ENCODE data around the gene CPSF3.
"Not testable (repeated sequence)": the region's sequence is repeated elsewhere in the genome, so short reads cannot be mapped to it uniquely, and the experiment has no call there.

Gene CPSF3

DNA sequence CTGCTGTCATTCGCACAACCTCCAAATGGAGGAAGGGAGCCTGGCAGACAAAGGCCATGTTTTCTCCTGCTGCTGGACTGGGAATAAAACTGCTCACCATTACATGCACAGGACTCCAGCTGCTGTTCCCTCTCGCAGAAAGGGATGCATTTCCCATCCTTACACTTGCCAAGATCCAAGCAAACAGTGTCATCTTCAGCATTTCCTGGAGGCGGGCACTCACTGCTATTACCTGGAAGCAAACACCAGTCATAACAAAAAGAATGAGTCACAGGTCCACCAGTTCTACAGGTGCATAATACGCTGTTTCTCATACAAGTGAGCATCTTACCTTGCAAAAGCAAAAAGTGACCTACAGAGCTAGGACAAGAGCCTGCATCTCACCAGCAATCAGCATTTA is 73.6 kb downstream of the CPSF3 start:
- TF ChIP-seq, protein P1, sequence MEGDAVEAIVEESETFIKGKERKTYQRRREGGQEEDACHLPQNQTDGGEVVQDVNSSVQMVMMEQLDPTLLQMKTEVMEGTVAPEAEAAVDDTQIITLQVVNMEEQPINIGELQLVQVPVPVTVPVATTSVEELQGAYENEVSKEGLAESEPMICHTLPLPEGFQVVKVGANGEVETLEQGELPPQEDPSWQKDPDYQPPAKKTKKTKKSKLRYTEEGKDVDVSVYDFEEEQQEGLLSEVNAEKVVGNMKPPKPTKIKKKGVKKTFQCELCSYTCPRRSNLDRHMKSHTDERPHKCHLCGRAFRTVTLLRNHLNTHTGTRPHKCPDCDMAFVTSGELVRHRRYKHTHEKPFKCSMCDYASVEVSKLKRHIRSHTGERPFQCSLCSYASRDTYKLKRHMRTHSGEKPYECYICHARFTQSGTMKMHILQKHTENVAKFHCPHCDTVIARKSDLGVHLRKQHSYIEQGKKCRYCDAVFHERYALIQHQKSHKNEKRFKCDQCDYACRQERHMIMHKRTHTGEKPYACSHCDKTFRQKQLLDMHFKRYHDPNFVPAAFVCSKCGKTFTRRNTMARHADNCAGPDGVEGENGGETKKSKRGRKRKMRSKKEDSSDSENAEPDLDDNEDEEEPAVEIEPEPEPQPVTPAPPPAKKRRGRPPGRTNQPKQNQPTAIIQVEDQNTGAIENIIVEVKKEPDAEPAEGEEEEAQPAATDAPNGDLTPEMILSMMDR (IDR thresholded peaks at IDR 0.05; ENCODE audit: low read depth, low read length), result no peak
- no peak for DNase-seq (ENCODE audit: extremely low read depth, low read depth)

DNA sequence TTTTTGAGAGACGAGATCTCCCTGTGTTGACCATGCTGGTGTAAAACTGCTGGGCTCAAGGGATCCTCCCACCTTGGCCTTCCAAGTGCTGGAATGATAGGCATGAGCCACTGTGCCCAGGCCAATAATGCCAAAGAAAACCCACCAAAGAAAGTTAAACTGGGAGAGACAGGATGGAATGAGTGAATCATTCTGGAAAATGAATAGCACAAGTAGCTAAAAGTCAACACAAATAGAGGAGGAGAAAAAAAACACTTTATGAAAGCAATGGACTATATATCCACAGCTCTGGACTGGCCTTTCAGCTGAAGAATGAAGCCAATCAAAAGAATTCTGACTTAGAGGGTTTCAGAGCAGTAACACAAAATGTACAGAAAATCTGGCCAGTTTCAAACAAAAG is 74.8 kb downstream of the CPSF3 start:
- no peak for DNase-seq (ENCODE audit: extremely low read depth, low read depth)
- TF ChIP-seq, protein P1 (IDR thresholded peaks at IDR 0.05; ENCODE audit: low read depth, low read length), result no peak

DNA sequence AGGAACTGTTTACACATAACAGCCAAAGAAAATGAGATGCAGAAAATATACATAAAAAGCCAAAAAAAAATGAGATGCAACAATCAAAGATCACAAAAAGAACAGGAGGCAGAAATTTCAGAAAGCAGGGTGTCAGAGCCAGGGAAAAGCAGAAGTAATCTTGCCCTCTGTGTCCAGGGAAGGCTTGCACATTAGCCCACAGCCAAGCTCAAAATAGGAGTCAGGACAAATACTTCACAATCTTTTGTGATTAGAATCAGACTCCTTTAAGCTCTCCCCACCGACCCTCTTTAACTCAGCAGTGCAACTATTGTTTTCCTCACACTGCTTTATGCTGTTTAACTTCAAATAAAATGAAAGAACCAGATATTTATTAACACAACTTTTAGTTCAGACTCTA is 85.5 kb downstream of the CPSF3 start:
- TF ChIP-seq, protein P1 (IDR thresholded peaks at IDR 0.05; ENCODE audit: low read depth, low read length), result no peak
- DNase-seq (ENCODE audit: extremely low read depth, low read depth), result no peak

DNA sequence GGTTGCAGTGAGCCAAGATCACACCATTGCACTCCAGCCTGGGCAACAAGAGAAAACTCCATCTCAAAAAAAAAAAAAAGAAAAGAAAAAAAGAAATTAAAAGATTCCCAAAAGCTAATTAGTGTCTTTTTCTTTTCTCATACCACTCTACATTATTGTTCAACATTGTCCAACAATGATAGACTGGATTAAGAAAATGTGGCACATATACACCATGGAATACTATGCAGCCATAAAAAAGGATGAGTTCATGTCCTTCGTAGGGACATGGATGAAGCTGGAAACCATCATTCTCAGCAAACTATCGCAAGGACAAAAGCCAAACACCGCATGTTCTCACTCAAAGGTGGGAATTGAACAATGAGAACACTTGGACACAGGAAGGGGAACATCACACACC is 90.5 kb downstream of the CPSF3 start:
- DNase-seq (ENCODE audit: extremely low read depth, low read depth), result not testable (repeated sequence)

DNA sequence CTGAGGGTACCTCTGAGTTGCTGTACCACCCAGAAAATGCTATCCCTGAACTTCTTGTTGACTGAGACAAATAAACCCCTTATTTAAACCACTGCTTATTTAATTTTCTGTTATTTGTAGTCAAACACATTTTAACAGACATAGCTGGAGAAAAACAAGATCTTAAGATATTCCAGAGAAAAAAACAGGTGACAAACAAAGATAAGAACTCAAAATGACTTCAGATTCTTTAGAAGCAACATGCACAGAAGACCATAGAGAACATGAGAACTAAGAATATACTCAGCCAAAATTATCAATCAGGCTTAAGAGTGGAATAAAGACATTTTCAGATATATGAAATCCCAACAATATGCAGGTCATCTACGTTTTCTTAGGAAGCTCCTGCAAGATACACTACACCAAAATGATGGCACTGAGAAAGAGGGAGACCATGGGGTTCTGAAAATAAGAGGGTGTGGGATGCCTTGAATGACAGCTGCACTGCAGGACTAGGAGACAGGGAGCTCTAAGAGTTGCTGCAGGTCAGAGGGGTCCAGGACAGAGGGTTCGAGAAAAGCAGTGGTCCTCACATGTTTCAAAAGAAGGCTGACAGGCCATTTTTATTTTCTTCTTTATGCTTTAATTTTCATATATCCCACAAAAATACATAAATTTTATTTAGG is 93.8 kb downstream of the CPSF3 start:
- TF ChIP-seq, protein P1 (IDR thresholded peaks at IDR 0.05; ENCODE audit: low read depth, low read length), result no peak
- DNase-seq (ENCODE audit: extremely low read depth, low read depth), result no peak

DNA sequence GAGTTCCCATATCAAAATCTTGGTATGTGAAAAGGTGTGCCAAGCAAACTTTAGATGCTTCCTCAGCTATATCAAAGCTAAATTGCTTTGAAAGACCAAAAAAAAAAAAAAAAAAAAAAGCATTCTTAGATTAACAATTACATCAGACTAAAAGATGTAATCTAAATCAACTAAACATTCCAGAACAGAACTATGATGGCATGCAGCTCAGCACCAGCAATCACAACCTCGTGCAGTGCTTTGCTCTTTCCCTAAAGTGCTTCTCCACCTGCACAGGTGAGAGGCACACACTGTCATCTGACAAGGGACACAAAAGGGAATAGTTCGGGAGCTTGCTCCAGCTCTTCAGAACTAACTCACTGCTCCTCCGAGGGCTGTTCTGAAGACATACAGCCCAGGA is 94.7 kb downstream of the CPSF3 start:
- TF ChIP-seq, protein P1 (IDR thresholded peaks at IDR 0.05; ENCODE audit: low read depth, low read length), result no peak
- no peak for DNase-seq (ENCODE audit: extremely low read depth, low read depth)

DNA sequence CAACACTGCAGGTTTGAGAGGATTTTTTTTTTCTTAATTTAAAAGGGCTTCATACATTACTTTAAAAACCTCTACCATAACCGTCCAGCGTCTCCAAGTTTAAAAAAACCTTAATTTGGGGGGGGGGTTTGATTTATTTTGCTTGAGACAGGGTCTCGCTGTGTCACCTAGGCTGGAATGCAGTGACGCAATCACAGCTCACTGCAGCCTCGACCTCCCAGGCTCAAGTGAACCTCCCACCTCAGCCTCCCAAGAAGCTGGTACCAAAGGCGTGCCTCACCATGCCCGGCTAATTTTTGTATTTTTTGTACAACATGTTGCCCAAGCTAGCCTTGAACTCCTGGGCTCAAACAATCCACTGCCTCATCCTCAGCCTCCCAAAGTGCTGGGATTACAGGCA is 95.3 kb downstream of the CPSF3 start:
- DNase-seq (ENCODE audit: extremely low read depth, low read depth), result no peak
- TF ChIP-seq, protein P1 (IDR thresholded peaks at IDR 0.05; ENCODE audit: low read depth, low read length), result no peak

DNA sequence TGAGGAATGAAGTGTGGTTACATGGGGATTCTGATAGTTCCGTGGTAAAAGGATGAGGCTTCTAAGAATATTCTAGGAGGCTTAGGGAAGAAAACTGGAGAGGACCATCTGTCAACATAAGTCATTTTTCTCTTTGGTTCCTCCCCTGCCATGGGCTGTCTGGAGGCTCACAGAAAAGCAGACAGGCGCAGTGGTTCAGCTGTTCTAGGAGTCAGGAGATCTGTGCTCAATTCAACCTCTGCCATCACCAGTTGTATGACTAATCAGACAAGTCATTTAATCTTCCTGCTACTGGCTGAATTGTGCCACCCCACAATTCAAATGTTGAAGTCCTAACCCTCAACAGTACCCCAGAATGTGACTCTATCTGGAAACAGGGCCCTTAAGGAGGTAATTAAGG is 95.8 kb downstream of the CPSF3 start:
- DNase-seq (ENCODE audit: extremely low read depth, low read depth), result no peak
- TF ChIP-seq, protein P1 (IDR thresholded peaks at IDR 0.05; ENCODE audit: low read depth, low read length), result no peak
